Measurements from ENCODE around the gene FFAR2.

The FFAR2 gene

DNA sequence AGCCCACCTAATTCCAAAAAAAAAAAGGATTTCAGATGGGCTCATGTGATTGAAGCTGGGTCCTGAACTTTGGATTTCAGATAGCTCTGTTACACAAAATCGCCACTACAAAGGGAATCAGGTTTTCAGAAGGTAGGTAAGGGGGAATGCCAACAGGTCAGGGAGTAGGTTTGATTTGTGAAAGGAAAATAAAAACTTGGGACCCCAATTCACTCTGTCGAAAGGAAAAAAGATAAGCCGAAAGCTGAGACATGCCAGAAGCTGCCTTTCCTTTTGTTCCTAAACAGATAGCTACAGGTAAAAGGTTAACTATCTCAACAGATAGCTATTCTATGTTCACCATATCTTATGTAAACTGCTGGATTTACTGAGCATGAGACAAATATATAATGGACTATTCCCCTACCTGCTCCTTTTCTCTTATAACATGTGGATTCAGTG, 38.2 kb downstream of the FFAR2 start:
- no peak for DNase-seq (ENCODE audit: low read depth, low spot score)

GRCh38 chr19:35487656-35488182, 39.7 kb downstream of the FFAR2 start:
- DNase-seq (ENCODE audit: low read depth, low spot score) = no peak

GRCh38 chr19:35488677-35489076, 40.6 kb downstream of the FFAR2 start:
- no peak for DNase-seq (ENCODE audit: low read depth, low spot score)

DNA sequence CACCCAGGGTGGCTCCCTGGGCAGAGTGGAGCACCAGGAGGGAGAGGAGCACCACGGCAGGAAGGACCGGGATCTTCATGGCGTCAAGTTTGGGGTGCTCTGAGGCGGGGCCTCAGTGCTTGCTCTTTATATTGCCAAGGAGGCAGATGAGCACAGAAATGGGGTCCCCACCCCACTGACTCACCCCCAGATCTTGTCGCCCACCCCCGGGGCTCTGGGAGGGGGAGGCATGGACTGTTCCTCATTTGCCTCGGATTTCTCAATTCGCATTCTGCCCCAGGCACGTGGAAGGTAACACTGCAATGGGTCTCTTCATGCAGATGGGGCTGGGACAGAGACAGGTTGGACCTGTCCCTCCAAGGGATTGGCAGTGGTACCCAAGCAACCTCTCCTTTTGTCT, 42.3 kb downstream of the FFAR2 start, which contains the start of gene KRTDAP:
KRTDAP (minus strand) TSS at position 101 of the 400 bp plus-strand sequence; CDS start at position 79, 22 bp downstream.
- no peak for DNase-seq (ENCODE audit: low read depth, low spot score)

DNA sequence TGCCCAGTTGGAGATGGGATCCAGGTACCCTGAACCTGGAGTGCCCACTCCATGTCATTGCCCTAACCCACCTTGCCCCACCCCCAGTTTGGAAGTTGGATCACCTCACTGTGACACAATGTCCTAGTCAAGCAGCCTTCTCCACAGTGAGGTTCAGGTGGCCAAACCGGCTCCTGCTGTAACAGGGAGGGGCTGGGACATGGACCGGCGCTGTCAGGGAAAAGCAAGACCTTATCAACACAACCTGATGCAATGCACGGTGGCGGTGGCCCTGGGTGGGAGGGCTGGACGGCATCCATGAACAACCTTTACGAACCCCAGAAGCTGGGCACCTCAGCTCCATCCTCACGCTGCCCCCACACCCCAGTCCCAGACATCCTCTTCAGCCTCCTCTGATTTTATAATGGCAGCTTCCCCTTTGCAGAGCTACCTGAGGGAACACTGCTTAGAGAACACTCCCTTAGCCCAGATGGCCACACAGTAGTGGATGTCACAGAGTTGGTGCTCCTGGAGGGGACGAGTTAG, 43.8 kb downstream of the FFAR2 start:
- no peak for DNase-seq (ENCODE audit: low read depth, low spot score)

DNA sequence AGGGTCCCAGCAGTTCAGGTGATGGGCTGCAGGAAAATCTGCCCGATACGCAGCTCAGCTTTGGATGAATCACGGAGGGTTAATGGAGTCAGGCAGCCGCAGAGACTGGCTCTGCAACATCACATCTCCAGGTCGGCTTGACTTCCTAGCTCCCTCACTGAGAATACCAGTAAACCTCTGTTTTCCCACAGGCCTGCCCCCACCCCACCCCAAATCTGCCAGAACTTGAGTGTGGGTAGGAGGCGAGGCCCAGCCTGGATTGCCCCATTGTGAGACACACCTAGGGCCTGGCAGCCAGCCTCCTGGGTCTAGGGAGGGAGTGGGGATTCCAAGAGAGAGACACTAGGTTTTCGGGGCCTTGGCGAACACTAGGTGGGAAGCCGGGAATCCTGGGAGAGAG, 45.9 kb downstream of the FFAR2 start:
- no peak for DNase-seq (ENCODE audit: low read depth, low spot score)

GRCh38 chr19:35495107-35496064, 47.3 kb downstream of the FFAR2 start:
- DNase-seq (ENCODE audit: low read depth, low spot score) = no peak

DNA sequence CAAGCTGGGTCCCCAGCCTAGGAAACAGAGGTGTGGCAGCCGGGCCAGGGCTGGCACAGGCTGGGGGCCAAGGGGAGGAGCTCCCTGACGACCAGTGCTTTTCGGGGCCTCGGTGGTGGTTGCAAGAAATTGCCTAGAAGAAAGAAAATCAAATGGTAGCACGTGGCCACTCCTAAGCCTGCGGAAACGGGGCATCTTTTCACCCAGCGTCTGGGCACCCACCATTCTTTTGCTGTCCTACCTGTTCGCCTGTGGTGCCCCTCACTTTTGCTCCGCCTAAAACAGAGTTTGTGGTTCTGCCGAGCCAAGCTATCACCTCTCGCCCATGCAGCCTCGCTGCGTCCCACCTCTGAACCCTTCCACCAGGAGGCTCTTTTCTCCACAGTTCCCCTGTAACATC, 49.3 kb downstream of the FFAR2 start:
- DNase-seq (ENCODE audit: low read depth, low spot score) = no peak

DNA sequence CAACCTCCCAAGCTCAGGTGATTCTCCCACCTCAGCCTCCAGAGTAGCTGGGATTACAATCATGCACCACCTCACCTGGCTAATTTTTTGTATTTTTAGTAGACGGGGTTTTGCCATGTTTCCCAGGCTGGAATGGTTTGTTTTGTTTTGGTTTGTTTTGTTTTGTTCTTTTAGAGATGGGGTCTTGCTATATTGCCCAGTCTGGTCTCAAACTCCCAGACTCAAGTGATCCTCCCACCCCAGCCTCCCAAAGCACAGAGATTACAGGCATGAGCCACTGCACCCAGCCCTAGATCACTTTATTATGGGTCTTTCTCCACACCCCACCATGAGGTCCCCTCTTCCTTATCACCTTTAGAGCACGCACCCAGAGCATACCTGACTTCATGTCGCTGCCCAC, 50.2 kb downstream of the FFAR2 start:
- DNase-seq (ENCODE audit: low read depth, low spot score) = no peak

GRCh38 chr19:35498984-35499527, 51.0 kb downstream of the FFAR2 start:
- DNase-seq (ENCODE audit: low read depth, low spot score) = no peak

- DNase-seq (ENCODE audit: low read depth, low spot score) = no peak
Observed at GRCh38 chr19:35500611-35501010, 52.6 kb downstream of the FFAR2 start.
